ENCODE measurements around the gene OR1D2.
"Not testable (repeated sequence)": the region's sequence is repeated elsewhere in the genome, so short reads cannot be mapped to it uniquely, and the experiment has no call there.

Gene OR1D2

GRCh38 chr17:3104322-3104721 lies at the start of gene OR1D2:
Gene OR1D2, minus strand, starts transcription at chr17:3104422. Its CDS starts 11,426 bp downstream, at chr17:3092996.
- DNase-seq (ENCODE audit: low read depth): no peak

GRCh38 chr17:3137494-3137893 lies 33.3 kb upstream of the OR1D2 start:
- not testable (repeated sequence) for DNase-seq (ENCODE audit: low read depth)

- DNase-seq (ENCODE audit: low read depth): no peak
Observed at GRCh38 chr17:3127451-3127850, 23.2 kb upstream of the OR1D2 start, which contains the start of gene OR1G1. Gene OR1G1, minus strand, starts transcription at chr17:3127551. Its CDS starts 0 bp downstream, at chr17:3127551.

GRCh38 chr17:3073850-3074249 lies 30.4 kb downstream of the OR1D2 start:
- DNase-seq (ENCODE audit: low read depth): not testable (repeated sequence)

GRCh38 chr17:3065192-3065591 lies 39.0 kb downstream of the OR1D2 start:
- not testable (repeated sequence) for DNase-seq (ENCODE audit: low read depth)

- DNase-seq (ENCODE audit: low read depth): not testable (repeated sequence)
Observed at GRCh38 chr17:3063507-3063906, 40.7 kb downstream of the OR1D2 start, which contains the start of gene OR1D5. Gene OR1D5, minus strand, starts transcription at chr17:3063607. Its CDS starts 0 bp downstream, at chr17:3063607.

- not testable (repeated sequence) for DNase-seq (ENCODE audit: low read depth)
Observed at GRCh38 chr17:3062824-3063377, 41.3 kb downstream of the OR1D2 start.

GRCh38 chr17:3054868-3055267 lies 49.4 kb downstream of the OR1D2 start:
- DNase-seq (ENCODE audit: low read depth): not testable (repeated sequence)

- no peak for DNase-seq (ENCODE audit: low read depth)
Observed at GRCh38 chr17:3049705-3050295, 54.4 kb downstream of the OR1D2 start.

- peak; percentile 83 for DNase-seq (ENCODE audit: low read depth)
Observed at GRCh38 chr17:3048727-3049471, 55.3 kb downstream of the OR1D2 start.

GRCh38 chr17:3046753-3047152 lies 57.5 kb downstream of the OR1D2 start:
- DNase-seq (ENCODE audit: low read depth): no peak

- no peak for DNase-seq (ENCODE audit: low read depth)
Observed at GRCh38 chr17:3043737-3044365, 60.4 kb downstream of the OR1D2 start.

GRCh38 chr17:3040882-3041281 lies 63.3 kb downstream of the OR1D2 start:
- DNase-seq (ENCODE audit: low read depth): no peak

GRCh38 chr17:3039736-3040135 lies 64.5 kb downstream of the OR1D2 start:
- DNase-seq (ENCODE audit: low read depth): no peak

GRCh38 chr17:3038941-3039340 lies 65.3 kb downstream of the OR1D2 start:
- no peak for DNase-seq (ENCODE audit: low read depth)
